Activated CD8-positive, alpha-beta T cell treated with anti-CD3 and anti-CD28 coated beads for 36 hours (primary cell): Measurements from ENCODE around the gene HHIP. TPM values are rescaled to one million over a fixed set of nuclear protein-coding genes. Genes with fewer than 3 reads are reported as not detected.

Experiments used
- ATAC-seq: fragments of 200-7000 bp; cut with Tn5 transposase; one replicate; pipeline ENCODE4 v1.10.0; 2021; ENCODE audit warnings: mild to moderate bottlenecking, moderate library complexity
- CTCF ChIA-PET: fragments of 350-600 bp; sonication (Branson Sonifier 250); formaldehyde crosslinking; loops from one replicate; lab custom pipeline; 2021; ENCODE audit warnings: antibody characterized with exemption; lab: Charles Lee
- POLR2A ChIA-PET: fragments of 350-600 bp; sonication (Branson Sonifier 250); formaldehyde crosslinking; loops from one replicate; lab custom pipeline; 2021; ENCODE audit warnings: antibody characterized with exemption; lab: Charles Lee
- DNase-seq: peaks from one replicate; pipeline ENCODE4 v3.0.0-alpha.2; 2020
- H3K27ac Mint-ChIP-seq: one replicate; pipeline ENCODE4 v1.8.0; 2021; ENCODE audit warnings: mild to moderate bottlenecking, mixed read lengths
- H3K27me3 Mint-ChIP-seq: one replicate; pipeline ENCODE4 v1.8.0; 2021; ENCODE audit warnings: mixed read lengths
- H3K36me3 Mint-ChIP-seq: one replicate; pipeline ENCODE4 v1.8.0; 2021; ENCODE audit warnings: low read depth, mixed read lengths
- H3K4me1 Mint-ChIP-seq: one replicate; pipeline ENCODE4 v1.8.0; 2021; ENCODE audit warnings: low read depth, mixed read lengths
- H3K4me3 Mint-ChIP-seq: one replicate; pipeline ENCODE4 v1.8.0; 2021; ENCODE audit warnings: mild to moderate bottlenecking, moderate library complexity, mixed read lengths
- H3K9me3 Mint-ChIP-seq: one replicate; pipeline ENCODE4 v1.8.0; 2021; ENCODE audit warnings: mixed read lengths
- intact Hi-C: fragments of 100-400 bp; cut with micrococcal nuclease; formaldehyde crosslinking; loops from one replicate; pipeline ENCODE4 v1.10.0; 2022
- total RNA-seq, 2 experiments: library from RNA; stranded (reverse); gene quantifications; one replicate each; pipeline ENCODE4 v1.2.3, GENCODE V29; 2021
- TF ChIP-seq, protein P1 (sequence below): fragments of 200-600 bp; IDR thresholded peaks from one replicate; pipeline ENCODE4 v1.8.0; 2022; ENCODE audit warnings: antibody characterized with exemption, mild to moderate bottlenecking

The HHIP gene
- total RNA-seq, 2 experiments from 2014 or later = not detected

DNA sequence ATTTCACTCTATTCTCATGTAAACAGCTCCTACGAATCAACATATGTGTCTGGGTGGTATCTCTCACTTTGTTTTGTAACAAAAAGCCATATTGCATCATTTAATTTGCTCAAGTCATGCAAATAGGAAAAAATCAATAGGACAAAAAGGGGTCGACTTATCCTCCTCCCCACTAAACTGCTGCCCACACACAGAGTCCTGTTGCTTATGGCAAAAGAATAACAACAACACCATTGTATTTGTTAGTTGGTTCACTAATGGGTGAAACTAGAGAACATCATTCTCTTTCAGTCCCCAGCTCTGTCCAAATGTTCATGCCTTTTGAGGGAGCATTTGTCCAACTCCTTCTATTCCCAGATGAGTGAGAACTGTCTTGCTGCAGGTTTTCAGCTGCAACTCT lies 2.1 kb downstream of the HHIP start:
- TF ChIP-seq, protein P1, sequence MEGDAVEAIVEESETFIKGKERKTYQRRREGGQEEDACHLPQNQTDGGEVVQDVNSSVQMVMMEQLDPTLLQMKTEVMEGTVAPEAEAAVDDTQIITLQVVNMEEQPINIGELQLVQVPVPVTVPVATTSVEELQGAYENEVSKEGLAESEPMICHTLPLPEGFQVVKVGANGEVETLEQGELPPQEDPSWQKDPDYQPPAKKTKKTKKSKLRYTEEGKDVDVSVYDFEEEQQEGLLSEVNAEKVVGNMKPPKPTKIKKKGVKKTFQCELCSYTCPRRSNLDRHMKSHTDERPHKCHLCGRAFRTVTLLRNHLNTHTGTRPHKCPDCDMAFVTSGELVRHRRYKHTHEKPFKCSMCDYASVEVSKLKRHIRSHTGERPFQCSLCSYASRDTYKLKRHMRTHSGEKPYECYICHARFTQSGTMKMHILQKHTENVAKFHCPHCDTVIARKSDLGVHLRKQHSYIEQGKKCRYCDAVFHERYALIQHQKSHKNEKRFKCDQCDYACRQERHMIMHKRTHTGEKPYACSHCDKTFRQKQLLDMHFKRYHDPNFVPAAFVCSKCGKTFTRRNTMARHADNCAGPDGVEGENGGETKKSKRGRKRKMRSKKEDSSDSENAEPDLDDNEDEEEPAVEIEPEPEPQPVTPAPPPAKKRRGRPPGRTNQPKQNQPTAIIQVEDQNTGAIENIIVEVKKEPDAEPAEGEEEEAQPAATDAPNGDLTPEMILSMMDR = no peak
- intact Hi-C loops = no loop called here
- Mint-ChIP-seq H3K36me3 (no peaks in the 10 kb centered on the region), H3K4me3 (no peak overlapping the region), H3K27ac (no peak overlapping the region), H3K9me3 (no peaks in the 10 kb centered on the region), H3K4me1 (peaks cover 18% of the 10 kb centered on the region), H3K27me3 (peaks cover 50% of the 10 kb centered on the region)
- ATAC-seq = no peak
- CTCF ChIA-PET = no interaction called here
- no peak for DNase-seq
- POLR2A ChIA-PET = no interaction called here

DNA sequence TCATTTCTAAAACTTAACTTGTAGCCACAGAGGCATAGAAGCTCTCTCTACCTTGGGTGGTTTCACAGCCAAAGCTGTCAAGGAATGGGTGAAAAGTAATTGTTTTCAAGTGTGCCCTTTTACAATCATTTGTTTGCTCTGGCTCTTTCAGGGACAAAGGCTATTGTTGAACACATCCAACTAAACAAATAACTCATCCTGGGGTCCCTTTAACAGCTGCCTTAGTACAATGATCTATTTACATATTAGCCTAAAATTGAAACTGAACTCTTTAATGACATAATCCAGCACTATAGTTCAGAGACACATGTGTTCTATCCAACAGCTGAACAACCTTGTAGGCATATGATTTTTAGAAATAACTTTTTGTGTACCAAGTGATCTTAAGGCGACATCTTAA lies 3.7 kb downstream of the HHIP start:
- DNase-seq = no peak
- TF ChIP-seq, protein P1 = no peak
- Mint-ChIP-seq H3K27ac (no peak overlapping the region), H3K4me1 (peaks cover 18% of the 10 kb centered on the region), H3K36me3 (no peaks in the 10 kb centered on the region), H3K9me3 (no peaks in the 10 kb centered on the region), H3K4me3 (no peak overlapping the region), H3K27me3 (peaks cover 42% of the 10 kb centered on the region)
- no peak for ATAC-seq
- POLR2A ChIA-PET = no interaction called here
- intact Hi-C loops = no loop called here
- CTCF ChIA-PET = interaction anchor here (1.0 kb wide), 1 partner anchor 412 kb away, joined by 5 read pairs; no protein-coding TSS in a partner anchor

DNA sequence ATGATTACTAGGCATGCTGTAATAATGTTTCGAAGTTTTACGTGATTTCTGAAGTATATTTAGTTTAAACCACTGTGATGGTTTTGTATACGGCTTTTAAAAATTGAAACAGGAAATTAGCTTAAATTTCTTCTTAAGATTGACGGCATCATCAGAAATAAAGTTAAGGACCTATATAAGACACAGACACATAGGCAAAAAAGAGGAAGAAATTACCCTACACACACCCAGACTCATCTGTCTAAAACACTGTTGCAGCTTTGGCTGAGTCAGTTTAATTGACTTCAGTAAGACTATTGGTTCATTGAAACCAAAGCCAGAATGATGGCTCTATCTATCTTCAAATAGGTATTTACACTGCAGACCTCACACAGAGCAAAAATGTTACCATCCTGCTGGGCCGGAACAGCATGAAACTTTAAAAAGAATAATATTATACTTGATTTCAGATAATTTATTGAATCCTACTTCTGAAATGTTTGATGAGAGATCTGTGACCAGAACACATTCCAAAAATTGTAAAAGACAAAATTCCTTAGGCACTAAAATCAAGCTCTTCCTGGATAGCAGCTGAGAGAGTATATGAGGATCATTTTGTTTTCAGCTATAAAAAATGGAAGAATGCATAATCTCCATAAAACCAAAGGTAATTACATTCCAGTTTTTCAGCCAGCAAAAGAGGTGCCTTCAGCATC lies 4.5 kb downstream of the HHIP start:
- no peak overlapping the region for H3K27ac Mint-ChIP-seq
- DNase-seq (no peak), ATAC-seq (no peak)
- POLR2A ChIA-PET = no interaction called here
- H3K9me3 Mint-ChIP-seq = no peaks in the 10 kb centered on the region
- H3K27me3 Mint-ChIP-seq = peaks cover 35% of the 10 kb centered on the region
- peaks cover 15% of the 10 kb centered on the region for H3K4me1 Mint-ChIP-seq
- H3K4me3 Mint-ChIP-seq = no peak overlapping the region
- TF ChIP-seq, protein P1 = no peak
- CTCF ChIA-PET = no interaction called here
- H3K36me3 Mint-ChIP-seq = no peaks in the 10 kb centered on the region
- intact Hi-C loops = no loop called here

DNA sequence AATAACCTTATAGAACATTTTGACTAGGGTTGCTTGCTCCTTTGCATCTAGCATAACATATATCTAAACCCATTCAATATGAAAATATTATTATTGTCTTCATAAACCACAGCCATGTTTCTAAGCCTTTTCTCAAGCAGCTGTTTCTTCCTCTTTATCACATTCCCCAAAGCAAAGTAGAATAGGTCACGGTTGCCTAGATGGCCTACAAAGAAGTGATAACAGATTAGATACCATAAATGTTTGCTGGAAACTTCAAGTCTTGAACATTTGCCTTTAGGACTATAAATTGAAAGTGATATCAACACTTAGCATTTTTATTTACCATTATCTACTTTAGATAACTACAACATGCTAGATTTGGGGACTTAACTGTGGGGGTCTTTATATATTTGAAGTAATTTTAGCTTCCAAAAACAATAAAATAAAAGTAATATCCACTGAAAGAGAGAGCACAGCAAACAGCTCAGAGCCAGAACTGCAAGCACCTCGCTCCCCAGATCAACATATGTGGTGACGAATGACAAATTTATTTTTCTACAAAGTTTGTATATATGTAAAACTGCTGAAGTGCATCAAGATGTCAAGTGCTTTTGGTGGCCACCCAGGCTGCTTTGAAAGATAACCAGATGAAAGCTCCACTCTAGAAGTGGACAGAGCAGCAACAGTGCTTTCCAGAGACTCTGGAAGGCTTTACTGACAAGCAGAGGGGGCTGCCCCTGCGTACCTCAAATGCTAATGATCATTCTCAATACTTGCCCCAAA lies 8.0 kb downstream of the HHIP start:
- no peaks in the 10 kb centered on the region for H3K36me3 Mint-ChIP-seq
- TF ChIP-seq, protein P1 = no peak
- intact Hi-C loops = no loop called here
- no peak overlapping the region for H3K27ac Mint-ChIP-seq
- ATAC-seq (no peak), DNase-seq (no peak)
- H3K4me3 Mint-ChIP-seq = no peak overlapping the region
- peaks cover 9% of the 10 kb centered on the region for H3K27me3 Mint-ChIP-seq
- ChIA-PET POLR2A (interaction anchor here (0.6 kb wide), 1 partner anchor 666 kb away, joined by 3 read pairs; no protein-coding TSS in a partner anchor), CTCF (interaction anchor here (1.0 to 1.1 kb wide), 3 partner anchors 17 to 399 kb away, joined by 3 to 5 read pairs (median 4); no protein-coding TSS in a partner anchor)
- no peaks in the 10 kb centered on the region for H3K9me3 Mint-ChIP-seq
- peaks cover 1% of the 10 kb centered on the region for H3K4me1 Mint-ChIP-seq

DNA sequence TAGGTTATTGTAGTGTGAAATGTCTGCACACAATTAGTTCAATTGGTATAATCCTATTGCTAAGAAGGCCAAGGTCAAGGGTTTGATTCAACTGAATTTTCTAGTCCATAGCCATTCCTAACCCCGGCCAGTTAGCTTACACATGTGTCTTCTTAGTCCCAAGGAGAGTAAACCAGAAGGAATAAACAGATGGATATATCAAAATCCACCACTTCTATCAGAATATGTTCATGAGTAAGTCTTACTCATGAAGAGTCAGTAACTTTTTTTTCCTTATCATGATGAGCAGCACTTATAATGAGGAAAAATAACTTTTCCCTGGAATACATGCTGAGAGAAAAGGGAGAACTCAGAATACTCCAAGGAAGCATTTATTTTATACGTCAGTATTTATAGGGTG lies 9.5 kb downstream of the HHIP start:
- Mint-ChIP-seq H3K9me3 (no peaks in the 10 kb centered on the region), H3K36me3 (no peaks in the 10 kb centered on the region), H3K4me3 (no peak overlapping the region), H3K27me3 (peaks cover 6% of the 10 kb centered on the region), H3K27ac (no peak overlapping the region), H3K4me1 (peaks cover 1% of the 10 kb centered on the region)
- DNase-seq (no peak), ATAC-seq (no peak)
- TF ChIP-seq, protein P1 = no peak
- CTCF ChIA-PET = no interaction called here
- POLR2A ChIA-PET = no interaction called here
- intact Hi-C loops = no loop called here
